GM12892 (cell line): ENCODE measurements around the gene PTPRN2.

Experiments
- POLR2A ChIP-seq: IDR thresholded peaks from 2 replicates; pipeline ENCODE4 v1.6.1; 2011; ENCODE audit warnings: low read depth, low read length, control low read depth
- TAF1 ChIP-seq: IDR thresholded peaks from 2 replicates; pipeline ENCODE4 v1.6.1; 2011; ENCODE audit warnings: low read depth, mild to moderate bottlenecking, control low read depth, low read length, borderline replicate concordance

DNA sequence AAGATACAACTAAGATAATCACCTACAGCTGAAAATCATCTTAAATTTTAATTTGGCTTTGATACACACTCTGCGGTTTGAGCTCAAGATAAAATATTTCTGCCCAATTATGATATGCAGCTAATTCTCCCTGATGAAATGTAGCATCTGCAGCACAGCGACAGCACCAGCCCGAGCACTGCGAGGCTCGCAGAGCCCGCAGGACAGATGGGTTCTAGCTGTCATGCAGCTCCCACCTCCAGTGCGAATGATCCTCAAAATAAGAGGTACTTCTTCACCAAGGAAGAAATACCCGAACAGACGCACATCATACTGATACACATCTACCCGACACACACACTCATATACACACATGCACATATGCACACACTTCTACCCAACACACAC is 457.6 kb downstream of the PTPRN2 start:
- TF ChIP-seq TAF1, result no peak
- no peak for TF ChIP-seq POLR2A
